Astrocyte of the cerebellum (primary cell): ENCODE data around the gene TGFBR3.

Source experiments
- DNase-seq: peaks from one replicate; pipeline ENCODE4 v3.0.0-alpha.2; 2011; ENCODE audit warnings: low read depth
- H3K4me3 ChIP-seq: 2 replicates; pipeline ENCODE4 v1.5.1; 2011; ENCODE audit warnings: mild to moderate bottlenecking, low read depth, low read length, moderate library complexity
- in situ Hi-C: cut with HindIII; loops from 2 replicates; pipeline ENCODE4 v1.10.0; 2017; ENCODE audit warnings: low sequenced_read_pairs
- TF ChIP-seq, protein P1 (sequence below): IDR thresholded peaks from 2 replicates; pipeline ENCODE4 v1.5.1; 2012; ENCODE audit warnings: low read length, low read depth, moderate library complexity, mild to moderate bottlenecking; ENCODE audit errors: missing control alignments

The TGFBR3 gene

DNA sequence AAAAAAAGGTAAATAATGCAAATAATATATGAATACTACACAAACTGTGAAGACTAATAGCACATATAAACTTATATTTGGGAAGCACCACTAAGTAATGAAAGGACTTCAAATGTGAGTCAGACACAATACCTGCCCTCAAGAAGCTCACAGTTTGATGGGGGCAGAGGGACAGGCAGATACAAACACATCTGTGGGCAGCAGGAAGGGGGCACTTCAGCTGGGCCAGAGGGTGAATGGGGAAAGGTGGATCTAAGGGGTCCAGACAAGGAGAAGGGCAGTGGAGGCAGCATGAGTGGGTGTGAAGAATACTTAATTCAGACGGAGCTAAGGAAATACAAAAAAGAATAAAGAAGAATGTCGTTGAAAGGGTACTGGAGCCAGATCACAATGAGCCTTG is 114.2 kb downstream of the TGFBR3 start:
- TF ChIP-seq, protein P1, sequence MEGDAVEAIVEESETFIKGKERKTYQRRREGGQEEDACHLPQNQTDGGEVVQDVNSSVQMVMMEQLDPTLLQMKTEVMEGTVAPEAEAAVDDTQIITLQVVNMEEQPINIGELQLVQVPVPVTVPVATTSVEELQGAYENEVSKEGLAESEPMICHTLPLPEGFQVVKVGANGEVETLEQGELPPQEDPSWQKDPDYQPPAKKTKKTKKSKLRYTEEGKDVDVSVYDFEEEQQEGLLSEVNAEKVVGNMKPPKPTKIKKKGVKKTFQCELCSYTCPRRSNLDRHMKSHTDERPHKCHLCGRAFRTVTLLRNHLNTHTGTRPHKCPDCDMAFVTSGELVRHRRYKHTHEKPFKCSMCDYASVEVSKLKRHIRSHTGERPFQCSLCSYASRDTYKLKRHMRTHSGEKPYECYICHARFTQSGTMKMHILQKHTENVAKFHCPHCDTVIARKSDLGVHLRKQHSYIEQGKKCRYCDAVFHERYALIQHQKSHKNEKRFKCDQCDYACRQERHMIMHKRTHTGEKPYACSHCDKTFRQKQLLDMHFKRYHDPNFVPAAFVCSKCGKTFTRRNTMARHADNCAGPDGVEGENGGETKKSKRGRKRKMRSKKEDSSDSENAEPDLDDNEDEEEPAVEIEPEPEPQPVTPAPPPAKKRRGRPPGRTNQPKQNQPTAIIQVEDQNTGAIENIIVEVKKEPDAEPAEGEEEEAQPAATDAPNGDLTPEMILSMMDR = no peak
- in situ Hi-C loops = no loop called here
- H3K4me3 ChIP-seq = no peak overlapping the region
- no peak for DNase-seq

DNA sequence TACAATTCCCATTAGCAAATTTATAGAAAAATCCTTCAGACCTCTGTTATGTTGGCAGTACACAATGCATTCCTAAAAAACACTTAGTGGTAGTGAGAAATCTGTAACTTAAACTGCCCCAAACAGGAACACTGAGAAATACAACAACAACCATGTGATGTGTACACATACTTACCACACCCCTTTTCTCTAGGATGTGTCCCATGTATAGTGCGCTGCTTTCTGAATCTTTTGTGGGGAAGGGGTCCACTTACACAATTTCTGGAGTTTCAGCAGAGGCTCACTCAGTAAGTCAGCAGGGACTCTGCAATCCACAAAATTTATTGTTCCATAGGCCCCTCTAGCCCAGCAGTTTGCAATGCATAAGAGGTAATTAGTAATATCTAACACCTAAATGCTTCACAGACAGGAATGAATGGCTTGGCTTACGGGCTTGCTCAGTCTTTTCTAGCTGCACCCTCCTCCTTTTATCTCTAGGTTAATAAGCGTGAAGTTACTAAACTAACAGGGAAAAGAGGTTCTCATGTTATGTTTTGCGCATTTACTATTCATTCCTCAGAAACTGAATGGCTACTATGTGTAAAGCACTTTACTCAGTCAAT is 115.2 kb downstream of the TGFBR3 start:
- no peak for DNase-seq
- H3K4me3 ChIP-seq = no peak overlapping the region
- TF ChIP-seq, protein P1 = no peak
- in situ Hi-C loops = no loop called here

DNA sequence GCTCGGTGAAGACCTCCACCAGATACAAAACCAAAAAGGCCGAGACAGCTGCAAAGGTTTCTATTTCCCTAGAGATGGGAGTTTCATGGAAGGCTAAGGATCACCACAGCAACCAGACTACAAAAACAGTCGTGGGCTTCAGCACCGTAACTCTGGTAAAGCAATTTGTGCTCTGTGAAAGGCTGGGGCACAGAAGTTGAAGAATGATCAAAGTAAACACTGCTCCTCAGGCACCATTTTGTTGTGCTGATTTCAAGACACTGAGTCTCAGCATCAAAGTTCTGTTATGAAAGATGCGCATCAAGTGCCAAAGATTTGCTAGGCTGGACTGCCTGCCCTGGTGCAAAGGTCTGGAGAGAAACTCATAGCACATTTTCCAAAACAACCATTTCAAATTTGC is 116.2 kb downstream of the TGFBR3 start:
- TF ChIP-seq, protein P1 = no peak
- no peak overlapping the region for H3K4me3 ChIP-seq
- DNase-seq = no peak
- in situ Hi-C loops = no loop called here

DNA sequence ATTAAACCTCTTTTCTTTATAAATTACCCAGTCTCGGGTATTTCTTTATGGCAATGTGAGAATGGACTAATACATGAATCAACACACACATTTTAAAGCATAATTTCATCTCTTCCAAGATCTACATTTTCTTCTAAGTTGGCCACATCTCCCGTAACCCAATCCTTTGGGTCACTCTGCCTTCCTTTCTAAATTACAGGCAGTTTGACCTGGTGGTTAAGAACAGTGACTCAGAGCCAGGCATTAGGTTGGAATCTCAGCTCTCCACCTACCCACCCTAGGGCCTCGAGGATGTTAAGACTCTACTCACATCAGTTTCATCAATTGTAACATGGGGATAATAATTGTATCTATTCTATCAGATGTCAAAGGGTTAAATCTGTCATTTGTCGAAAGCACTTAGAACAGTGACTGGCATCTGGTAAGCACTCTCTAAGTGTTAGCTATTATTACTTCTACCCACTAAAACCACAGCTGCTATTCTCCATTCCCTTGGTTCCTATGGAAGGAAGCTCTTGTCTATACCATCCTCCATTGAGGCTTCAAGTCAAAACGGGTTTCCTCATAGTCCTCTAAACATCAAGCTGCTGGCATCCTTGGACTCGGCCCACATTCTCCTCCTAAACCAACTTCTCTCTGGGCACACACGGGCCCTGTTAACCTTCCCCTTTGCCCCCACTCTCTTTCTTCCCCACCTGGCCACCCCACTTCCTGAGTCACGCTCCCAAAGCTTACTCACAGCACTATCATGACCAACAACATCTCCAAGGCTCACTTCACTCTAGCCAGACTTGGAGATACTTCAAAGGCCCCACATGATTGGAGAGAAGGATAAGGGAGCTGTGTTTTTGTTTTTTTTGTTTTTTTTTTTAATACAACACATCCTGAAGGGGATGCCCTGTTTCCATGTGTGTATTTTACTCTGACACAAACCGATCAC is 116.9 kb downstream of the TGFBR3 start:
- DNase-seq = no peak
- TF ChIP-seq, protein P1 = no peak
- in situ Hi-C loops = no loop called here
- no peak overlapping the region for H3K4me3 ChIP-seq

GRCh38 chr1:91768120-91768519 is 117.8 kb downstream of the TGFBR3 start:
- no peak overlapping the region for H3K4me3 ChIP-seq
- in situ Hi-C loops = no loop called here
- DNase-seq = no peak
- TF ChIP-seq, protein P1 = no peak

DNA sequence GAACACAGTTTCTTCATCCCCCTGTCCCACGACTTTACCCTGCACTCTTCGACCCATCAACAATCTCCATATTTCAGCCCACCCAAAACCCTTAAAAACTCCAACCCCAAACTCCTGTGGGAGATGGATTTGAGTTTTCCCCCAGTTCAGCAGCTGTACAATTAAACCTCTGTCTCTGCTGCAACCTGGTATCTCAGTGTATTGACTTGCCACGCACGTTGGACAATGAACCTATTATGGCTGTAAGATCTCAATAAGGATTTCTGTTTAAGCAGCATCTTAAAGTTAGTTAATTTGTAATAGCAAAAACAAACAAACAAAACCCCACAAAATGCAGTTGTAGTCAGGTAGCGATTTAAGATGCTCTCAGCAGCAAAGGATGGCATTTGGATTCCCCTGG is 119.1 kb downstream of the TGFBR3 start:
- DNase-seq = no peak
- TF ChIP-seq, protein P1 = no peak
- no peak overlapping the region for H3K4me3 ChIP-seq
- in situ Hi-C loops = no loop called here
